ENCODE measurements around the gene ZKSCAN7.

DNA sequence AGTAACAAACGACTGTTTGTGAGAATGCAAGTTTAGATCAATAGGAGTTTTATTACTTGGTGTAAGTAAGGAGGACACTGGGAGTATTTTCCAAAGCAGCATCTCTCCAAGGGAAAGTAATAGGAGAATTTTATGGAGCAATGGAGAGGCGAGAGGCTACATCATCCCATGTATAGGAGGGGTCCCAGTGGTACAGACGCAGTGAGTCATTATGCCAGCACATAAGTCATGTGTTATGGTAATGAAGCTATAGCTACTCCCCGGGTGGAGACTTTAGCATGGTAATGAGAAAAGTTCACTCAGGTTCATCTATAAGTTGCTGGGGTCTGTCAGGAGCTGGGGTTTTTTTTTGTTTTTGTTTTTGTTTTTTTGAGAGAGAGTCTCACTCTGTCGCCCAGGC, 48.0 kb upstream of the ZKSCAN7 start:
- no peak for TF ChIP-seq SUZ12 (IDR thresholded peaks at IDR 0.05; ENCODE audit: extremely low read depth, insufficient read depth, insufficient read length)
- no peak for TF ChIP-seq ZNF274 (IDR thresholded peaks at IDR 0.05; ENCODE audit: low read depth, low read length)

Measured in NT2/D1 (cell line).